Upper lobe of right lung (tissue), 1 donor: ENCODE data around the gene TMEM238. TPM values are rescaled to one million over a fixed set of nuclear protein-coding genes. Genes with fewer than 3 reads are reported as not detected.

Experiments used
- ATAC-seq: fragments of 200-7000 bp; cut with Tn5 transposase; one replicate; pipeline ENCODE4 v1.9.1; 2020; ENCODE audit warnings: mild to moderate bottlenecking, moderate library complexity
- DNase-seq: peaks from one replicate; pipeline ENCODE4 v3.0.0-alpha.2; 2020
- H3K27ac ChIP-seq: fragments of 200-600 bp; one replicate; pipeline ENCODE4 v1.8.0; 2022
- H3K27me3 ChIP-seq: fragments of 200-600 bp; one replicate; pipeline ENCODE4 v1.8.0; 2022; ENCODE audit warnings: mild to moderate bottlenecking
- H3K36me3 ChIP-seq: fragments of 200-600 bp; one replicate; pipeline ENCODE4 v1.8.0; 2022
- H3K4me1 ChIP-seq: fragments of 200-600 bp; one replicate; pipeline ENCODE4 v1.8.0; 2022
- H3K4me3 ChIP-seq: fragments of 200-600 bp; one replicate; pipeline ENCODE4 v1.8.0; 2022; ENCODE audit warnings: mild to moderate bottlenecking
- H3K9me3 ChIP-seq: fragments of 200-600 bp; one replicate; pipeline ENCODE4 v1.8.0; 2022
- CTCF ChIP-seq: fragments of 200-600 bp; IDR thresholded peaks from one replicate; pipeline ENCODE4 v1.8.0; 2022; ENCODE audit warnings: antibody characterized with exemption
- intact Hi-C: fragments of 100-400 bp; cut with DNase I; formaldehyde crosslinking; loops from one replicate; pipeline ENCODE4 v1.11.0; 2022
- total RNA-seq: library from RNA; stranded (reverse); fragmentation: NEBNext Ultra II Directional; extraction: Animal tissue kit (Norgen Biotek cat#: 25700); gene quantifications from one replicate; pipeline ENCODE4 v1.2.1, GENCODE V29; 2021
- donor health status: DM: no; HTN: yes; CAD: no; lungs with severe emphysema.

TMEM238 gene
- total RNA-seq, 1 donor from 2014 or later, result 19.8 TPM

- intact Hi-C loops, result no loop called here
- no peak for DNase-seq
- H3K9me3 ChIP-seq, result no peaks in the 10 kb centered on the region
- H3K36me3 ChIP-seq, result no peaks in the 10 kb centered on the region
- H3K27ac ChIP-seq, result no peak within 1 kb of the TSS
- H3K4me1 ChIP-seq, result peaks cover 5% of the 10 kb centered on the region
- H3K27me3 ChIP-seq, result peaks cover 68% of the 10 kb centered on the region
- no peak for ATAC-seq
- H3K4me3 ChIP-seq, result peak within 1 kb of the TSS; percentile 19
- TF ChIP-seq CTCF, result no peak
Observed at GRCh38 chr19:55370305-55370988, 13.6 kb downstream of the TMEM238 start, which contains the start of gene IL11. TSS of gene IL11 (minus strand) at chr19:55370463. CDS start at chr19:55370310, 153 bp downstream.

GRCh38 chr19:55369653-55370304 lies 14.3 kb downstream of the TMEM238 start:
- intact Hi-C loops, result no loop called here
- no peaks in the 10 kb centered on the region for H3K9me3 ChIP-seq
- peaks cover 66% of the 10 kb centered on the region for H3K27me3 ChIP-seq
- peaks cover 5% of the 10 kb centered on the region for H3K4me1 ChIP-seq
- no peak overlapping the region for H3K4me3 ChIP-seq
- no peaks in the 10 kb centered on the region for H3K36me3 ChIP-seq
- DNase-seq, result no peak
- TF ChIP-seq CTCF, result no peak
- ATAC-seq, result peak; percentile 17
- H3K27ac ChIP-seq, result no peak overlapping the region

DNA sequence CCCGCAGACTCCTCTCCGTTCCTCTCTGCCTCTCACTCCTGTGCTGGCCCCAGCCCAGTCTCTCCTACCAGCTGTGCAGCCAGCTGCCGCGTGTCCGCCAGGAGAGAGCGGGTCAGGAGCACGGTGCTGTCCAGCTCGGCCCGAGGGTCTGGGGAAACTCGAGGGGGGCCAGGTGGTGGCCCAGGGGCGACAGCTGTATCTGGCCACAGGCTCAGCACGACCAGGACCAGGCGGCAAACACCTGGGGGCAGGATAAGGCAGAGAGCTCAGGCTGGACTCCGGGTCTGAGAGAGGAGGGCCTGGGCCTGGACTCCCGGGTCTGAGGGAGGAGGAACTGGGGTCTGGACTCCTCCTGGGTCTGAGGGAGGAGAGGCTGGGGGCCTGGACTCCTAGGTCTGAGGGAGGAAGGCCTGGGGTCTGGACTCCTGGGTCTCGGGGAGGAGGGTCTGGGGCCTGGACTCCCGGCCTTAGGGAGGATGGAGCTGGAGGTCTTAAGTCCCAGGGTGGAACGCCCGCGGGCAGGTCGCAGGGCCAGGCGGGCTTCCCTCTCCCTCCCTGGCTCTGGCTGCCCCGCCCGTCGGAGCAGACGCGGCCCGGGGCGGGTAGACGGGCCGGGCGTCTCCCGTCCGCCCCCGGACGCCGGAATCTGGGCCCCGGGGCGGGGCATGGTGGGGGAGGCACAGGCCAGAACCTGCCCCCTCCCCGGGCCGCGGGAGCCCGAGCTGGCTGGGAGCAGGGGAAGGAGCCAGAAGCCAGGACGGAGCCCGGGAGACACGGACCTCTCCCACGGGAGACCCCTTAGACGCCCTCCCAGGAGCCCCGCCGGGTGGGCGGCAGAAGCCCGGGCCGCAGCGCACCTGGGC lies 15.2 kb downstream of the TMEM238 start:
- TF ChIP-seq CTCF, result no peak
- Histone ChIP-seq H3K4me1 (peaks cover 5% of the 10 kb centered on the region), H3K4me3 (peak overlapping the region; percentile 19), H3K27ac (no peak overlapping the region), H3K27me3 (peaks cover 58% of the 10 kb centered on the region), H3K9me3 (no peaks in the 10 kb centered on the region), H3K36me3 (no peaks in the 10 kb centered on the region)
- intact Hi-C loops, result no loop called here
- DNase-seq (no peak), ATAC-seq (peak; percentile 79)

DNA sequence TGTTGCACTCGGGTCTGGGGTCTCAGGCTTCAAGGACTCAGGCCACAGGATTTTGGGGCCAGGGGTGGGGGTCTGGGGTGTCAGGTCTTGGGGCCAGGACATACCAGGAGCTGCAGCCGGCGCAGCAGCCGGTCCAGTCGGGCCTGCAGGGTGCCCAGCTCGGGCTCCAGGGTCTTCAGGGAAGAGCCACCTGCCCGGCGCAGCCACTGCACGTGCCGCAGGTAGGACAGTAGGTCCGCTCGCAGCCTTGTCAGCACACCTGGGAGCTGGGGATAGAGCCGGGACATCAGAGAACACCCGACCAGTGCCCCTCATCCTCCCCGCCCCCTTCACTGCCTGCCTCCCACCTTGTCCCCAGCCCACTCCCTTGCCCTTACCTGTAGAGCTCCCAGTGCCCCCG lies 16.0 kb downstream of the TMEM238 start:
- intact Hi-C loops, result no loop called here
- ATAC-seq (no peak), DNase-seq (no peak)
- H3K9me3 ChIP-seq, result no peaks in the 10 kb centered on the region
- H3K27ac ChIP-seq, result no peak overlapping the region
- H3K27me3 ChIP-seq, result peaks cover 54% of the 10 kb centered on the region
- no peaks in the 10 kb centered on the region for H3K36me3 ChIP-seq
- peaks cover 5% of the 10 kb centered on the region for H3K4me1 ChIP-seq
- no peak overlapping the region for H3K4me3 ChIP-seq
- no peak for TF ChIP-seq CTCF

DNA sequence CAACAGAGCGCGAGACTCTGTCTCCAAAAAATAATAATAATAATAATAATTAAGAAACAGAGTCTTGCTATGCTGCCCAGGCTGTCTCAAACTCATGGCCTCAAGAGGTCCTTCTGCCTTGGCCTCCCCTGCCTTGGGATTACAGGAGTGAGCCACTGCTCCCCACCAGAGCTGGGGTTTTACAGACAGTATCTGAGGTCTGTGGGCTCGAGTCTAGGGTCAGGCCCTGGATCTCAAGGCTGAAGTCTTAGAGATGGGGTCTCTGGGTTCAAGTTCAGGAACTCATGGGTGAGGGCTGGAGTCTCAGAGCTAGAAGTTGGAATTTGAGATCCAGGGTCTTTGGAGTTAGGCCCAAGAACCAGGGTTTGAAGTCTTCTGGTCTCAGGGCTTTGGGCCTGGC lies 17.3 kb downstream of the TMEM238 start:
- intact Hi-C loops, result no loop called here
- H3K27me3 ChIP-seq, result peaks cover 41% of the 10 kb centered on the region
- no peak overlapping the region for H3K4me3 ChIP-seq
- peaks cover 5% of the 10 kb centered on the region for H3K4me1 ChIP-seq
- no peaks in the 10 kb centered on the region for H3K9me3 ChIP-seq
- ATAC-seq (no peak), DNase-seq (no peak)
- H3K27ac ChIP-seq, result no peak overlapping the region
- TF ChIP-seq CTCF, result no peak
- H3K36me3 ChIP-seq, result no peaks in the 10 kb centered on the region
